ENCODE measurements around the gene ANKS1A.
"Not testable (repeated sequence)": the region's sequence is repeated elsewhere in the genome, so short reads cannot be mapped to it uniquely, and the experiment has no call there.

- TF ChIP-seq, protein P1, sequence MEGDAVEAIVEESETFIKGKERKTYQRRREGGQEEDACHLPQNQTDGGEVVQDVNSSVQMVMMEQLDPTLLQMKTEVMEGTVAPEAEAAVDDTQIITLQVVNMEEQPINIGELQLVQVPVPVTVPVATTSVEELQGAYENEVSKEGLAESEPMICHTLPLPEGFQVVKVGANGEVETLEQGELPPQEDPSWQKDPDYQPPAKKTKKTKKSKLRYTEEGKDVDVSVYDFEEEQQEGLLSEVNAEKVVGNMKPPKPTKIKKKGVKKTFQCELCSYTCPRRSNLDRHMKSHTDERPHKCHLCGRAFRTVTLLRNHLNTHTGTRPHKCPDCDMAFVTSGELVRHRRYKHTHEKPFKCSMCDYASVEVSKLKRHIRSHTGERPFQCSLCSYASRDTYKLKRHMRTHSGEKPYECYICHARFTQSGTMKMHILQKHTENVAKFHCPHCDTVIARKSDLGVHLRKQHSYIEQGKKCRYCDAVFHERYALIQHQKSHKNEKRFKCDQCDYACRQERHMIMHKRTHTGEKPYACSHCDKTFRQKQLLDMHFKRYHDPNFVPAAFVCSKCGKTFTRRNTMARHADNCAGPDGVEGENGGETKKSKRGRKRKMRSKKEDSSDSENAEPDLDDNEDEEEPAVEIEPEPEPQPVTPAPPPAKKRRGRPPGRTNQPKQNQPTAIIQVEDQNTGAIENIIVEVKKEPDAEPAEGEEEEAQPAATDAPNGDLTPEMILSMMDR (conservative IDR thresholded peaks at IDR 0.05), result not testable (repeated sequence)
- not testable (repeated sequence) for TF ChIP-seq ZFX (IDR thresholded peaks at IDR 0.05)
Measured at GRCh38 chr6:34899748-34900147, 10.7 kb downstream of the ANKS1A start.

Measured in C4-2B (cell line).